ENCODE results near the gene PTCD2.

DNA sequence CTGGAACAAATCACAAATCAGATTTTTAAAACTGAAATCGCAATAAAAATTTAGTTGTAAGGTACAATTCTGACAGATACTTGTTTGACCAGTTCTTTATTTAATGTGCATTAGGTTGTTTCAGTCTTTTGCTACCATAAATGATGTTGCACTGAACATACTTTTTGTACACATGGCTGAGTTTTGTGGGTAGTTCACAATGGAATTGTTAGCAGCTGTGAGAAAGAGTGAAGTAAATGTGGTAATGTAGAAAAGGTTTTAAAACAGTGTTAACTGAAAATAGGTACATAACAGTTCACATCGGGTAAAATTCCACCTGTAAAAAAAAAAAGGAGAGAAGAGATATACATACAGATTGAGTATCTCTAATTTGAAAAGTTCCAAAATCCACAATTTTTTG, 25.7 kb upstream of the PTCD2 start:
- TF ChIP-seq, protein P1, sequence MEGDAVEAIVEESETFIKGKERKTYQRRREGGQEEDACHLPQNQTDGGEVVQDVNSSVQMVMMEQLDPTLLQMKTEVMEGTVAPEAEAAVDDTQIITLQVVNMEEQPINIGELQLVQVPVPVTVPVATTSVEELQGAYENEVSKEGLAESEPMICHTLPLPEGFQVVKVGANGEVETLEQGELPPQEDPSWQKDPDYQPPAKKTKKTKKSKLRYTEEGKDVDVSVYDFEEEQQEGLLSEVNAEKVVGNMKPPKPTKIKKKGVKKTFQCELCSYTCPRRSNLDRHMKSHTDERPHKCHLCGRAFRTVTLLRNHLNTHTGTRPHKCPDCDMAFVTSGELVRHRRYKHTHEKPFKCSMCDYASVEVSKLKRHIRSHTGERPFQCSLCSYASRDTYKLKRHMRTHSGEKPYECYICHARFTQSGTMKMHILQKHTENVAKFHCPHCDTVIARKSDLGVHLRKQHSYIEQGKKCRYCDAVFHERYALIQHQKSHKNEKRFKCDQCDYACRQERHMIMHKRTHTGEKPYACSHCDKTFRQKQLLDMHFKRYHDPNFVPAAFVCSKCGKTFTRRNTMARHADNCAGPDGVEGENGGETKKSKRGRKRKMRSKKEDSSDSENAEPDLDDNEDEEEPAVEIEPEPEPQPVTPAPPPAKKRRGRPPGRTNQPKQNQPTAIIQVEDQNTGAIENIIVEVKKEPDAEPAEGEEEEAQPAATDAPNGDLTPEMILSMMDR (IDR thresholded peaks at IDR 0.05), result no peak
- no peak for TF ChIP-seq POLR2A (IDR thresholded peaks at IDR 0.05)

Data from right lobe of liver (tissue), 4 donors.